Measurements from ENCODE around the gene RTEL1.
"Not testable (repeated sequence)": the region's sequence is repeated elsewhere in the genome, so short reads cannot be mapped to it uniquely, and the experiment has no call there.

The RTEL1 gene

GRCh38 chr20:63701051-63701328 lies 42.9 kb downstream of the RTEL1 start:
- no peak for DNase-seq

- DNase-seq = no peak
These were observed 43.4 kb downstream of the RTEL1 start for GRCh38 chr20:63701329-63702035.

GRCh38 chr20:63702036-63702665 lies 44.0 kb downstream of the RTEL1 start:
- DNase-seq = no peak

- DNase-seq = no peak
These were observed 44.8 kb downstream of the RTEL1 start for GRCh38 chr20:63702751-63703470.

- no peak for DNase-seq
These were observed 45.4 kb downstream of the RTEL1 start for GRCh38 chr20:63703471-63703975.

GRCh38 chr20:63703976-63704748 lies 46.0 kb downstream of the RTEL1 start:
- no peak for DNase-seq

- no peak for DNase-seq
These were observed 46.6 kb downstream of the RTEL1 start for GRCh38 chr20:63704749-63705117.

GRCh38 chr20:63705232-63706026 lies 47.3 kb downstream of the RTEL1 start:
- no peak for DNase-seq

- DNase-seq = no peak
These were observed 48.0 kb downstream of the RTEL1 start for GRCh38 chr20:63706027-63706695.

- peak; percentile 66 to 76 for DNase-seq
These were observed 48.9 kb downstream of the RTEL1 start for GRCh38 chr20:63706852-63707557.

GRCh38 chr20:63707558-63708300 lies 49.6 kb downstream of the RTEL1 start, which contains the start of the genes ARFRP1 and ZGPAT:
Gene ARFRP1 (minus strand): TSS chr20:63707976. CDS start chr20:63707091, 885 bp downstream.
Gene ZGPAT (plus strand): TSS chr20:63708039. CDS start chr20:63708581, 542 bp downstream.
- peak; percentile 86 to 88 for DNase-seq

GRCh38 chr20:63708301-63709148 lies 50.4 kb downstream of the RTEL1 start:
- DNase-seq = no peak

- no peak for DNase-seq
These were observed 51.0 kb downstream of the RTEL1 start for GRCh38 chr20:63709149-63709527.

GRCh38 chr20:63711085-63711645 lies 53.1 kb downstream of the RTEL1 start:
- DNase-seq = no peak

- no peak for DNase-seq
These were observed 54.1 kb downstream of the RTEL1 start for GRCh38 chr20:63712191-63712590.

GRCh38 chr20:63714858-63715257 lies 56.7 kb downstream of the RTEL1 start:
- no peak for DNase-seq

- no peak for DNase-seq
These were observed 60.9 kb downstream of the RTEL1 start for GRCh38 chr20:63718996-63719395.

- not testable (repeated sequence) for DNase-seq
These were observed 65.0 kb downstream of the RTEL1 start for GRCh38 chr20:63722967-63723622.

Data from activated CD4-positive, alpha-beta T cell treated with anti-CD3 and anti-CD28 coated beads, Interleukin-2, amount 50 U/mL, for 48 hours (primary cell).